GM21390 (cell line): ENCODE measurements around the gene CNTN4.

ENCODE experiments used
- ATAC-seq: cut with Tn5 transposase; IDR thresholded peaks from one replicate; pipeline ENCODE4 v1.9.1; 2021; ENCODE audit not compliant: unreplicated experiment

Gene CNTN4

DNA sequence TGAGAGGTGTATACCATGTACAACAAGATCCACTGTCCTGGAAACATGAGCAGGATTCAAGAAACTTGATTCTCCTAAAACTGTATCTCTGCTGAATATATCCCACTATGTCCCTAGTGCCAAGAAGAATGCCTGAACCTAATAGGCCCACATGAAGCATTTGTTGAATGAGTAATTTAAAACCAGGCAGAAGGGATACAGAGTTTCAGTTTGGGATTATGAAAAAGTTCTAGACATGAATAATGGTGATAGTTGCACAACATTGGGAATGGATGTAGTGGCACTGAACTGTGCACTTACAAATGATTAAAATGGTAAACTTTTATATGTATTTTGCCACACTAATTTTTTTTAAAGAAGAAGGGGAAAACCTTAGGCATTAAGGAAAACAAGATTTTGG lies 750.4 kb downstream of the CNTN4 start:
- no peak for ATAC-seq

DNA sequence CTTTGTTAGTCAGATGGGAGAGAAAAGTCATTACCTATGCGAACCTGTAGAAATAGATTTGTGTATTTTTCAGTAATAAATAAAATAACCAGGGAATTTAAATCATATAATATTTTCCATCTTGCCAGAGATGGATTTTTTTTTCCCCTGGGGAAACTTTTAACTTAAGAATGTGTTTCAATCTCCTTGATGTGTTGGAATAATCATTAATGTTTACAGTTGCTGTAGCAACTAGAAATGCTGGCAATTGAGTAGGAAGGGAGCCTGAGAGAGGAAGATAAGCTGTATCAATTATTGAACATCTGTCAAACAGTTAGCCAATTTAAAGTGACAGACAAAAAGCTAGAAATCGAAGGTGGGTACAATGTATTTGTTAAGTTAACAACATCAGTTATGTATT lies 752.0 kb downstream of the CNTN4 start:
- ATAC-seq = no peak

DNA sequence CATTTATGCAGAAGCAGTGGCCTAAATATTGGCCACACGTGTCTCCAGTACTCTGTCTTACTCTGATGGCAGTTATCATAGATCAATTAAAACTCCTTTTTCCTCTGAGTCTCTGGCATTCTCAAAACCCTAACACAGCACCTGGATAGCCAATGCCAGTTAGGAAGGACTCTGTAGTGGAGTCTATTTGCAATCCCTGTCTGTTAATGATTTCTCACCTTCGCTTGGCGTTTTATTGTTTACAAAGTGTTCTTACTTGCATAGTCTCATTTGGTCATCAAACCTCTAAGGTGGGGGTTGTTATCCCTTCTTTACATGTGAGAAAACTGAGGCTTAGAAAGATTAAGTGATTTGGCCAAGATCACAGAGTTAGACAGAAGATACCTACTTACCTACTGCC lies 752.7 kb downstream of the CNTN4 start:
- no peak for ATAC-seq

DNA sequence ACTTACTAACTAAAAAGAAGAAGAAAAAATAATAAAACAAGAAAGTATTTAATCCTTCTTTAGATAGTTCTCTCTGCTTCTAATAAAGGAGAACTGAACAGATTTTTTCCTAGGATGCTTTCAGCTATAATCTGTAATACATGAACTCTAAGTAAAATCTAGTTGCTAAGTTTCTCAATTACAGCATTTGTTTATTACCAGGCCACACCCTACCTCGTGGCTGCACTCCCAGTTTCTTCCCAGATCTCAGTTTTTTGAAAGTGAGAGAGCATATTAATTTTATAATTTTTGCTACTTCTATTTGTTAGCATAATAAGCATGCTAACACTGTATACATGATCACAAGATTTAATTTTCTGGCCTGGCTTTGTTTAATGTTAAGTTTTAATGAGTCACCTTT lies 753.2 kb downstream of the CNTN4 start:
- no peak for ATAC-seq

DNA sequence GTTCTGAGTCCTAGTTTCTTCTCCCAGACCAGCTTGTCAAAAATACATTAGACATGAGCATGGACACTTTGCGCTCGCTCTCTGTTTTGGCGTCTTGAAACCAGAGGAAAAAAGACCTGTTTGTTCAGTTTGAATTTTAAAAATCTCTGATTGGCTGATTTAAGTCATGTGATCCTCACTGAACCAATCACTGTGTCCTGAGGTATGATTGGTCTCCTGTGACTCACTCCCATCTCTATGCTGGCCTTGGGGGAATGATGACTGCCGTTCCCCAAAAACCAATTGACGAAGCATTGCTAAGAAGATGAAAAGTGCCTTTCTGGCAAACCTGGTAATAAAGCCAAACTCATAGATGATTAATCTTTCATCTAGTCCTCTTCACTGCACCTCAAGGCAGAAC lies 755.0 kb downstream of the CNTN4 start:
- ATAC-seq = no peak

DNA sequence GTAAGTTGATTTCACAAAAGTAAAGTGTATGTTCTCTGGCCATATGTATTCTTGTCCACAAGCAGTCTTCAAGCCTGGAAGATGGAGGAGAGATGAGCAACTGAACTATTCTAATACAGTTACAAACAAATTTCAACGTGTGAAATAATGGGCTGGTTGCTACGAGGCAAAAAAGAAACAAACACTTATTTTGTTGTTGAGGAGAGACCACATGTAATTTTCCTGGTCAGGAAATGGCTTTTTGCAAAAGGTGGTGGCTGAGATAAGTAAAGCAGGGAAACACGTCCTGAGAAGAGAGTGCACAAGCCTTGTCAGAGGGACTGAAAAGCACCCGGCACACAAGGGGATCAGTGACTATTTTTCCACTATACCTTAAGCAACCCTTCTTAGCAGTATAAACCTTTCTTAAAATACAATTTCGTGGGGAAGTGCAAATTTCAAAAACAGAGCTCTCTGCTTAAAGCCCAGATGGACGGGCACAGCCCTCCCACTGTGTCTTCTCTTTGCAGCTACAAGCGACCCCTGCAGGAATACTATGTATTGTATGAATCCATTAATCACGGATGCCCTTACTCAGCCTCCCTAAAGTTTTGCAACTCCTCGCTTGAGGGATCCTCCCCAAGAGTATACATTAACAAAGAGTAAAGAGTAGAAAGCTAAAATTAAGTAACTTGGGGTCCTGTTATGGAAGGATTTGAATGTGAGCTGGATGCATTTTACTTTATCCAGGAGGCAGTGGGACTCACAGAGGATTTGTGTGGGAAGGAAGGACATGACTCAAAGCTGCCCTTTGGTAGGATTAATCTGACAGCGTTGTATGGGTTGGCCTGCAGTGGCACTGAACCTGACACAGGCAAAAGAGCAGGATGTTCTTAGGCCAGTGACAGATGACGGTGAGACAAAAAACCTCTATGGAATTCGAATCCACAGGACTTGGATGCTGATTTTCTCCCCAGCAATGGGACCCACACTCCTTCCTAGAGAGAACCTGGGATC lies 757.8 kb downstream of the CNTN4 start:
- ATAC-seq = no peak

DNA sequence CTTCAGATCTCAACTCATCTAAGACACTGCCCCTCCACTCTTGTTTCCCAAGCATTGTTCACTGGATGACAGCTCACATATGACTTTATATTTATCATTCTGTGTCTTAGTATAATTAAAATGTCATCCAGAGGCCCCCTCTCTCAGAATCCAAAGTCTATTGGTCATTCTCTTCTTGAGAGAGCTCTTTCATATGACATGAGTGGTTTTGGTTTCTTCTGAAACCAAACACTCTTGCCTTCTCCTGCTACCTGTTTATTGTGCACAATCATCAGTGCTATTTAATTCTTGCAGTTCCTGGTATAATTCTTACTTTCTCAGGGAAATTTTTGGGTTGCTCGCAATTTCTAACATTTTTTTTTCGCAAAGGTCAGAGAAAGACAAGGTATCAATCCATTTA lies 762.0 kb downstream of the CNTN4 start:
- no peak for ATAC-seq

DNA sequence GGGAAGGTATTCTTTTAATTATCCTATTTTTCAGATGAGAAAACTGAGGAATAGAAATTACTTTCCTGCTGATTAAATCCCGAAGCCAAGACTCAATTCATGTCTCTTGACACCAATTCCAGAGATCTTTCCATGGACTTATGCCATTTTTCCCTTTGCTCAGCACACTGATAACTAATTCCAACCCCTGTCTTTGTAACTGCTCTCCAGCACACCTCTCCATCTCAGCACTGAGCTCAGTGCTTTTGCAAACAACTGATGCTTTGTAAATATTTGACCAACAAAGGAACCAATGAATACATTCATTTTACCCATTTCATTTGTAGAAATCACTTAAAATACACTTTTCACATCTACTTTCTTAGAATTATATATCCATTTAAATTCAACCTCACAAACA lies 762.5 kb downstream of the CNTN4 start:
- no peak for ATAC-seq

DNA sequence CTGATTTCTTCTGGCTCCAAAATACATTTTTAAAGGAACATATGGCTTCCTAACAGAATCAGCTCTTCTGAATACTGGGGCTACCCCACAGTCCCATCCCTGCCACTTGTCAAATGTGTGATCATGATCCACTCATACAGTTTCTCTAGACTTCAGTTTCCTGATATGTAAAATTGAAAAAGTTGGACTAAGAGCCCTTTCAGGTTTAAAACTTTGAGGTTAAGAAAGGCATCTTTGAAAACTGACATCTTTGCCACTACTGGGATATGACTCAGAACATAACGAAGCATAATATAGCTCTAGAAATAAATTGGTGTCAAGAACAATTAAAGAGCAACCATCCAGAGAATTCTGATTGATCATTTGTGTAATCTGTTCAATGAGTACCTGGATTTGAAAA lies 763.3 kb downstream of the CNTN4 start:
- ATAC-seq = no peak

DNA sequence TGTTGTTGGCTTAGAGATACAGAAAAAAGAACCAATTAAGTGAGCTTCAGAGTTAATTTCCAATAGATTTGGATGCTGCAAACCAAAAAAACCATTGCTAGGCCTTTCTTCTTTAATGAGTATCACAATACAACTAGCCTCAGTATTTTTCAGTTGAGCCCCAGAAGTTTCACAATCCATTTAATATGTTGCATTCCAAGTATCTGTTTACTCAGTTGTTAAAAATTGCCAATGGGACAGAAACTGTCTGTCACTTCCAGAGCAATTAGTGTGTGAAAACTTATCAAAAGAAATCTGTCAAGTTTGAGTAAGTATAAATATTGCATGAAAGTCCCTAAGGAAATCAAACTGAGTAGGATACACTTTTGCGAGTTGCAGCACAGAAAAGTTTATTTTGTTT lies 763.7 kb downstream of the CNTN4 start:
- no peak for ATAC-seq

DNA sequence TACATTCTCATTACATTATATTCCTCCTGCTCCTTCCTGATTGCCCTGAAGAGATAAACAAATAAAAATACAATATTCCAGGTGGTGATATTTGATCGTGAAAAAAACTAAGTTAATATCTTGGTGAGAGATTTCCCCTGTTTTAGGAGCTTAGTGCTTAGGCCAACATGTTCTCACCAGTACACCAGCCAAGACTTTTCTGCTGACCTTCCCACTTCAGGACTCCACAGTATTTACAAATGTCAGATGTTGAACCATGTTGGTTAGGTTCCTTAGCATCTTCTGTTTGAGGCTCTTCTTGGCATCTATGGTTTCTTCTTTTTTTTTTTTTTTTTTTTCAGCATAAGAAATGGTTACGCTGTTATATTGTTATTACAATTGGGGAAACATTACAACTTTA lies 764.5 kb downstream of the CNTN4 start:
- no peak for ATAC-seq

DNA sequence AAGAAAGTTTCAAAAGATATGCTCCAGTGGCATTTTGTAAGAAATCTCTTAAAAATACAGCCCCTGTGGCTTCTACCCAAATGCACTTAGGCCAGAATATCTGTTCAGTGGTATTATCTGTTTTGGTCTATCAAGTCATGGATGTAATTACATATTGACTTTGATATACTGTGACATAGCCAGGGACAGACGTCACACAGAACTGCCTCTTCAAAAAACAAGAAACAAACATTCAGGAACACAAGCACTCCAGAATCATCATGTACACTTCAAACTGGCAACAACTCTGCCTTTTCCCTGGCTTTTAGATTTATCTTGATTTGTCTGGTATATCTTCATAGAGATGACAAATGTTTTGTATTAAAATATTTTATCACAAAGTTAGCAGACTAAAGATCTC lies 771.2 kb downstream of the CNTN4 start:
- ATAC-seq = no peak

DNA sequence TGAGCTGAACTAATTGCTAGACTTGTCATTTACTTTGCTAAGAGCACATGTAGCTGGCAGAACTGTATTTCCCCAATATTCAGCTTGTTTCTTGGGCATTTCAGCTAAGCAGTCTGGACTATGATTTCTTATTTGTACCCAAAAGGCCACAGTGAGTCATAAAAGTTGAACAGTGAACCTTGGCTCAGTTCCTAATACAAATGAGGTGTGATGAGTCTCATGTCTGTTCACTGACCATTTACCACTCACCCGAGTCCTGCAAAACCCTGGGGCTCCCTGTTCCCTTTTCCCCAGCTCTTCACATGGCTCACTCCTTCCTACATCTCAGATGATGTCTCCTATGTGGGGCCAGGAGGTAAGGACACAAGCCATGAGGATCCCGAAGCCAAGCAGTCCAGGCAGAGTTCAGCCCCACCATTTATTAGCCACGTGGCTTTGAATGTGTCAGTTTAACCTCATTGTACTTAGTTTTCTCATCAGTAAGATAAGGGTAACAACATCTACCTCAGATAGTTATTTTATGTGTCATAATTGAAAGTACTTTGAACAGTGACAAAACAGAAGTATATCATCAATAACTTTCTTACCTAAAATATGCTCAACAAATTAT lies 772.2 kb downstream of the CNTN4 start:
- ATAC-seq = no peak

DNA sequence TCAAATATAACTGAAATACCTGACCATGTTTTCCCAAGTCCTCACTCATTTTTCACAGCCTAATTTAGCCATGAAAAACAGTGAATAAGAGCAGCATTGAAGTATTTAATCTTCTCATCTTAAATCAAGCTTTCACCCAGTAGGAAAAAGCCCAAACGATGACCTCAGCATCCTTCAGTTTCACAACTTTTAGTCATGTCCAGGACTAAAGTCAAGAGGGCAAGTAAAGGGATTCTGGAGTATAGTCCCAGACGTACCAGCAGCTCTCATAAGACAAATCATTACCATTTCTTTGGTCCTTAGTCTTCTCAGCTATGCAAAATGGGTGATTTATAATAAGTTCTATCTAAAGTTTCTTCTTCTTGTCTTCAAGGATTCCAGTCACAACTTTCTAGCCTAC lies 774.2 kb downstream of the CNTN4 start:
- no peak for ATAC-seq

DNA sequence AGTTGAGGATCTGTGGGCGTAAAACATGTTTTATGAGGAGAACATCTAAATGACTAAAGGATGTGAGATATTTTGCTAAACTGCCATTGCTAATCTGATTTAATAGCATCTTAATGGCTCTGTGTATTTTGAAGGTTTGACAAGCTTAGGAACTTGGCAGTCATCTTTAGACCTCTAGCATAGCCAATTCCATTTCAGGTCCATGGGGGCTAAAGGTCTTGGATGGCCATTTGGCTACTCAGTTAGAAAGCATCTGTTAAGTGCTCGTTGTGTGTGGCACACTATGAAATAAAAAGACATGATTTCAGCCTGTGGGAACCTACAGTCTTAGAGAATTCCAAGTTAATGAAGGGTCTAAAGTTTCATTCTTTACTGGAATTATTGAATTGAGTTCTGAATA lies 775.3 kb downstream of the CNTN4 start:
- ATAC-seq = no peak

DNA sequence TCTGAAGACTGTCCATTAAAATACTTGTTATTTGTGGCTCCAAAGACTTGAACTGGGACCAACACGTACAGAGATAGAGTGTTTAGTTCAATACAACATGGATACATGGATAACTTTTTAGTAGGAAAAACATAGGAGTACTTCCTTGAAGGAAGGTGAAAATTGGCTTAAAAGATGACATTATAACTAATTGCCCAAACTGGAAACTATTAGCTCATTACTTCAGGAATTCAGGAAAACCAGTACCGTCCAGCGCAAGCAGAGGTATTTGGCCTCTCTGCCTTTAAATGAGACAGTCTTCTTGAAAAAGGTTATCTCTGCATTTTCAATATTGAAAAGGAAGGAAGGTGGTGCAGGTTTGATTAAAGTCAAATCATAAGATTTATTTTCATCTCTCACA lies 777.0 kb downstream of the CNTN4 start:
- no peak for ATAC-seq

DNA sequence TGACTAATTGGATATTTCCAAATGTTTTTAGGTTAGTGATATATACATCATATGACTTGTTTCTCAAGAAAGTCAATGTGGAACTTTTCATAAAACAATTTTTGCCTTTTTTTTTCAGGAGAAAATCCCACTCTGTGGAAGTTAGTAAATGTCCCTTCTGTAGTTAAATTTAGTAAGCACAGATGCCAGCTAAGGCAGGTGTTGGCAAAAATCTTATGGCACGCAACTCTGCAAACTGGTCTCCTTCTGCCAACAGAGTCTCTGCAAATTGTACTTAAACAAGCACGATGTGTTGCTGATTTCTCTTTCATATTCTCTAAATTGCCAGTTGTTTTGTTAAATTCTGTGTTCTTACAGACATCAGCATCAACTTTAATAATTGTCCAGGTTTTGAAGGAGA lies 777.7 kb downstream of the CNTN4 start:
- no peak for ATAC-seq

DNA sequence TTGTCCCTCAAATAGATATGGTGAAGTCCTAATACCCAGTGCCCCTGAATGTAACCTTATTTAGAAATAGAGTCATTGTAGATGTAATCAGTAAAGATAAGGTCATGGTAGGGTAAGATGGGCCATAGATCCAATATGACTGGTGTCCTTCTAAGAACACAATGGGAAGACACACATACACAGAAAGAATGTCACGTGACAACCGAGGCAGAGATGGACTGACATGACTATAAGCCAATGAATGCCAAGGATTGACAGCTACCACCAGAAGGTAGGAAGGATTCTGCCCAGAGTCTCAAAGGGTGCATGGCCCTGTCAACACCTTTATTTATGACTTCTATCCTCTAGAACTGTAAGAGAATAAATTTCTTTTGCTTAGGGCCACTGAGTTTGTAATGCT lies 780.4 kb downstream of the CNTN4 start:
- no peak for ATAC-seq

DNA sequence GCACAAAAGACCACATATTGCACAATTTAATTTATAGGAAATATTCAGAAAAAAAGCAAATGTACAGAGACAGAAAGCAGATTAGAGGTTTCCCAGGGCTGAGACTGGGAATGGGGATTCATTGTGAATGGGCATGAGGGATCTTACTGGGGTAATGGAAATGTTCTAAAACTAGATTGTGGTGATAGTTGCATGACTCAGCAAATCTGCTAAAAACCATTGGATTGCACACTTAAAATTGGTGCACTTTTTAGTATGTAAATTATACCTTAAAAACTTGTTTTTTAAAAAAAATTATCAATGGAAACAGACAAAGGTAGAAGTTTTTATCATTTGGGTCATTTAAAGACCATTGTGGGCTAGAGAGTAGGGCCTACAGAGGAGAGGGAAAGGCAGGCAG lies 780.9 kb downstream of the CNTN4 start:
- no peak for ATAC-seq

DNA sequence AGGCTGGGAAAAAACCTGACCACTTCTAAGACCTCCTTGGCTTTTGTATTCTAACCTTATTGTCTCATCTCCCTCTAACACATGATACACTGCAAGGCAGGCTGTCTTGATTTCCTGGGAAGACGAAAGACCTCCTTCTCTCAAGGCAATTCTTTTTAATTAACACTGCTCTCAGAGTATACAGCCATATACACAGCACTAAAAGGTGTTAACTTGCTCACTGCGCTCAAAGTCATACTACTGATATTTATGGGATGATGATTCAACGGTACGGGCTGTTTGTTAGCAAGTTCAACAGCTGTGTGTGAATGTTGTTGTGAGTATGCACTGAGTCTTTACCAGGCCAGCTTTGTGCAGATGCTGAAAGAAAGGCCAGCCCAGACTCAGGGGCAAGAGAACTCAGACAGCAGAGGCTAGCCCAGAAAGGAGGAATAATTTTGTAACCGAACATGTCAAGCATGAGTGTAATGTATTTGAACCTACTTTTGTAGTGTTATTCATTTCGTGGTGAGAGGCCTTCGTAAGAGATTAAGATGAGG lies 781.6 kb downstream of the CNTN4 start:
- no peak for ATAC-seq

DNA sequence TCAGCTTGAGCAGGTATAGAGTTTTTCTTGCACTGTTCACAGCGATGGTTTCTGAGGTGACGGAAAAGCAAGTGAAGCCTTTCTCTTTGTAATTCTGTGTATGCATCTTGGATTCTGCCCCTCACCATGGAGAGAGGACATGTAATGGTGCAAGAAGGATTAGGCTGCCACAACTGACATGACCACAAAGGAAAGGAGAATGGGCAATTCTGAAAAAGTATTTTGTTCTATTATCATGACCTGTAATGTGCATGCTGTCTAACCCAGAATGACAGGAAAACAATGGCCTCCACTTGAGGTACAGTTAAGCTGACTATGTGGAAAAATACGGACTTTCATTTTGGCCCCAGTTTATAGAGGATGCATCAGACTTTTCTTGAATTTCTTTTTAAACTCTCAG lies 784.6 kb downstream of the CNTN4 start:
- no peak for ATAC-seq

DNA sequence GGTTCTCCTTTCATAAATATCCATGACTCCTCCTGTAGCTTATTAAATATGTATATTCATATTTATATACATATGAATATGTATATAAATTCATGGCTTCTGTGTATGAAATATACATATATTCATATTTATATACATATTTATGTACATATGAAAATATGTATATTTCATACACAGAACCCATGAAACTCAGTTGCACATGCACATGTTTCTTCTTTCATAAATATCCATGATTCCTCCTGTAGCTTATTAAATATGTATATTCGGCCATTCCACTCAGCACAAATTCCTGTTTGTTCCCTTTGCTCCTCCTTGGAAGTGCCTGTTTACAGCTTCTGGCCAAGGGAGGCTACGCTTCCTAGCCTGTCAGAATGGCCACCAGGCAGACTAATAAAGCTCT lies 789.9 kb downstream of the CNTN4 start:
- ATAC-seq = no peak
